ENCODE measurements around the gene ORMDL3.
A peak's percentile ranks its signal among the peaks of the same experiment; 100 is the strongest.

Gene ORMDL3, protein sequence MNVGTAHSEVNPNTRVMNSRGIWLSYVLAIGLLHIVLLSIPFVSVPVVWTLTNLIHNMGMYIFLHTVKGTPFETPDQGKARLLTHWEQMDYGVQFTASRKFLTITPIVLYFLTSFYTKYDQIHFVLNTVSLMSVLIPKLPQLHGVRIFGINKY

DNA sequence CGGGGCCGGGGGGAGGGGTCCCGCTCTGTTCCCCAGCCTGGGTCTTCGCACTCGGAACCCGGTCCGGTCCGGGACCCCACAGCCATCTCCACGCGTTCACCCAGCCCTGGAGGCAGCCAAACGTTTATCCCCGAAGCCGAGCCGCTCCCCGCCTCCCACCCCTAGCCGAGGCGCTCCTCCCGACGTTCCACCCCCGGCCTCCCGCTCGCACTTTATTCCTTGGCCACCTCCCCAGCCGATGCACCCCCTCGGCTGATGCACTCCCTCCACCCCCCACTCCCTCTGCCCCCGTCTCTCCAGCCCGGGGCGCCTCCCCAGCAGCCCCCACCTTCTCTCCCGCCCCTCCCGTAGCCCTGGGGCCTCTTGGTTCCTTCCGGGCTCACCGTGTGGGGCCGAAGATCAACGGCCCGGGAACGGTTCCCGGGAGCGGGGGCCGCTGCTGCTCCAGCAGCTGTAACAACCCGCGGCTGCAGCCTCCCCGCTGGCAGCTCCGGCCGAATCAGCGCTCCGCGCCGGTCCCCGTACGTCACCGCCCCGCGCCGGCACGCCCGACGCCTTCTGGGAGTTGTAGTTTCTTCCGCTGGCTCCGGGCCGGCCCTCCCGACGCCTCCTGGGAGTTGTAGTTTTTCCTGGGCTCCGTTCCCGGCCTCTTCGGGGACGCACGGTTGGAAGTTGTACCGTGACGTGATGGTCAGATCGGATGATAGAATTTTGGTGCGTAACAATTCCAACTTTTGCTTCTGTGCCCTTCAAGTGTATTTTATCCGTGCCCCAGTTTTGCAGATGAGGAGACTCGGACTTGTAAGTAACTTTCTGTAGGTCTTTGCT, at the start of gene ORMDL3, which contains the start of gene LRRC3C:
Gene ORMDL3, minus strand, starts transcription at position 501 of the 828 bp plus-strand sequence. CDS start 3,398 bp downstream, outside the sequence.
Gene LRRC3C, plus strand, starts transcription at position 632 of the 828 bp plus-strand sequence. CDS start 13,792 bp downstream, outside the sequence.
- peak; percentile 91 for DNase-seq

DNA sequence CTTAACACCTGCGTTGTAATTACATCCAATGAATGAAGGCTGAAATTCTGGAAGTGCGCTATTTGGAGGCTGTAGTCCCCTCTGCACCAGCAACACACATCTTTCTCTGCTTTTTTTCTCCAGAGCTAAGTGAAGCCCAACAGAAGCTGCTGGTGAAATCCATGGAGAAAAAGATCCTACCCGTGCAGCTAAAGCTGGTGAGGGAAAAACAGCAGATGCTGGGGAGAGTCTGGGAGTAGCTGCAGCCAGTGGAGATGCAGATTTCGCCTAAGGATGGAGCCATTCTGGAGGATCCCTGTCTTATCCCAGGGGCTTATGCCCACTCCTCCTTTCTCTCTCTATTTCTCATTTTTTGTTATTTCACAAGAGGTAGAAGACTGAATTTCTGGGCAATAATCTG, 48.4 kb upstream of the ORMDL3 start:
- DNase-seq: no peak

DNA sequence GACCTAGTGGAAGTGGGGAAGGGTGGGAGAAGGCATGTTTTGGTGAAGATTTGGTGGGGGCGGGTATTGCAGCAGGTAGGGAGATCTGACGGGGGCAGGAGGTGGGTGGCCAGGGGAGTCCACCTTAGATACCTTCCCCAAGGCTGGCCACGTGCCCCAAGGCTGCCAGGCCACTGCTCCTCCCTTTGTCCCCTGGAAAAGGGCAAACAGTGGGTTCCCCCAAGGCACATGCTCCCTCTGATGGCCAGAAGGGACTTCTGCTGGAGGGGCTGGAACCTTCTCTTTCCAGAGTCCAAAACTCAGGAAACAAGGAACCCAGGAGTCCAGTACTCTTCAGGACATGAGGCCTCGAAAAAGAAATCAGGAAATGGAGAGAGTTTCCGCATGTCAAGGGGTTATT, 47.0 kb upstream of the ORMDL3 start:
- no peak for DNase-seq

DNA sequence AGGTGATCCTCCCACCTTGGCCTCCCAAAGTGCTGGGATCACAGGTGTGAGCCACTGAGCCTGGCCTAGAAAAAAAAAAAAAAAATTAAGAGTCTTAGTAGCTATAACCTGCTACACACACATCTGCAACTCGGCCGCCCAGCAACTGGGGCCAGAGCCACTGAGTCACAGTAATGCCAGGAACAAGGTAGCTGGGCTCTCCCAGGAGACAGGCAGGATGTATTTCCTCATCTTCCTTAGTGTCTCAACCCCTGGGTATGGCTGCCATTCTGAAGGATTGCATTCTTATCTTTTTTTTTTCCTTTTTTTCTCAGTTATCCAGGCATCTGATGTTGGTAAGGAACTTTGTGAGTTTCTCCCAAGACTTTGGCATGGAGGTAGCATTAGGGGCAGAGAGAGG, 46.1 kb upstream of the ORMDL3 start:
- DNase-seq: no peak

DNA sequence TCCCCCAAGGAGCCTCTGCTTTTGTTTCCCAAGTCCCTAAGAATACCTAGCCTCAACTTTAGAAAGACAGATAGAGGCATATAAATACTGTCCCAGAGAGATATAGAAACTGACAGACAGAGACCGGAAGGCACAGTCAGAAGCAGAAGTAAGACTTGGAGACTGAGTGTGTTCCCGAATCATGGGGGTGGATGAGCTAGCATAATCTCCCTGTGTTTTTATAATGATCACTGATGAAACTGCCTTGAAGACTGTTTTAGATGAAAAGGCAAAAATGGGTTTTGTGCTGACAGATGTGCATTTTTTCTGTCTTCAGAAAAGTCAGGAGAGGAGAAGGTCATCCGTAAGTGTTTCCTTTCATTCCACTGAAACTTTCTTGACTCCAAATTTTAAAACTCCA, 44.9 kb upstream of the ORMDL3 start:
- DNase-seq: no peak

DNA sequence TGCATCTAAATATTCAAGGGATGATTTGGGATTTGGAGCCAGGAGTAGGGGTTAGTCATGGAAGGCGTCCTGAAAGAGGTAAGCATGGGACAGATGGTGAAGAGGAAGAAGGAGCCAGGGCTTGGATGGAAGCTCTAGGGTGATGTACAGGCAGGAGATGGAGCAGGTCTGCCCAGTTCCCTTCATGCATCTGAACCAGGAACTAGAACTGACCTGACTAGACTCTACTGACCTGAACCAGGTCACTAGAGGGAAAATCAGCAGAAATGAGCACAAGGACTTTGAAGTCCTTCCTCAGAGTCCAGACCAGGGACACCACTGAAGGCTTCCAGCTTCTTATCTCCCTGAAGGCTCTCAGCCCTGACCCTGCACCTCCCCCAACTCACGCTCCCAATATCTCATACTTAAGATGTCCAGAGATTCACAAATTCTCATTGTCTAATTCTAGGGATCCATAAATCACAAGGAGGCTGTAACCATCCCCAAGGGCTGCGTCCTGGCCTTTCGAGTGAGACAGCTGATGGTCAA, 43.7 kb upstream of the ORMDL3 start:
- DNase-seq: no peak

DNA sequence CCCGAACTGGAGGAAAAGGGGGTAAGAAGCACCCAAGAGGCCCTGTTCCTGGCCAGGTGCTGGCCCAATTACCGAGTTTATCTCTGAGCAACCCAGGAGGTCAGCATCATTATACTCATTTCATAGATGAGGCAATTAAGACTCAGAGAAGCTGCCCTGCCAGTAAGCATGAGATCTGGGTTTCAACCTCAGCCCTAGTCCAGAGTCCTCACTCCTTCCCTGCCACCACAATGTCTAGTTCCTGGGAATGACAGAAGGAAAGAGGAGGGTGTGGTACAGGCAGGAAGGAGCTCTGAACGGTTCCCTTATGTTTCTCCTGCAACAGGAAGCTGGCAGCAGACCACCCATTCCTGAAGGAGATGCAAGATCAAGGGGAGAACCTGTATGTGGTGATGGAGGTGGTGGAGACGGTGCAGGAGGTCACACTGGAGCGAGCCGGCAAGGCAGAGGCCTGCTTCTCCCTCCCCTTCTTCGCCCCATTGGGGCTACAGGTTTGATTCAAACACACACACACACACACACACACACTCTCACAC, 42.8 kb upstream of the ORMDL3 start:
- DNase-seq: no peak

DNA sequence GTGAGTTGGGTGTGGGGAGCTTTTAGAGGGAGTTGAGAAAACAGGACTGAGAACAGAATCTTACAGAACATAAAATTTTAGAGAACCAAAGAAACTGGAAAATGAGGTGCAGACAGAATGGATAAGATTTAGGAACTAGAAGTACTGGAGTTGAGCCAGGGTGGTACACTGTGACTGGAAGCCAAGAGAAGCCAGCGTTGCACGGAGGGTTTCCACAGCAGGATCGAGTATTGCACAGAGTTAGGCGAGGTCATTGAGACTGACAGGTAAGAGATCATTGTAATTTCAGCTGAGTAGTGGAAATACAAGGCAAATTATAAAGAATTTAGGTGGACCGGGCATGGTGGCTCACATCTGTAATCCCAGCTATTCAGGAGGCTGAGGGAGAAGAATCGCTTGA, 42.0 kb upstream of the ORMDL3 start:
- no peak for DNase-seq

DNA sequence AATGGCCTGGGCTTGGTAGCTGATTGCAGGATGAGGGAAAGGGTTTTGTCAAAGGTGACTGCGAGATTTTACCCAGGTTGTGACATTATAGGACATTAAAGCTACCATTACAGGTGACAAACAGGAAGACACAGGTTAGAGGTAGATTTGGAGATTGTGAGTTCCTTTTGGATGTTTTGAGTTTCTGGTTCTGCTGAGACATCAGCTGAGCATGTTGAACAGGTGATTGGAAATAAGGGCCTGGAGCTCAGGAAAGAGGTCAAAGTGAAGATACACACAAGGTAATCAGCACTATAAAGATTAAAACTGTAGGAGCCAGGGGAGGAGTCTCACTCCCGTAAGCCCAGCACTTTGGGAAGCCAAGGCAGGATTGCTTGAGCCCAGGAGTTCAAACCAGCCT, 41.4 kb upstream of the ORMDL3 start:
- DNase-seq: no peak

DNA sequence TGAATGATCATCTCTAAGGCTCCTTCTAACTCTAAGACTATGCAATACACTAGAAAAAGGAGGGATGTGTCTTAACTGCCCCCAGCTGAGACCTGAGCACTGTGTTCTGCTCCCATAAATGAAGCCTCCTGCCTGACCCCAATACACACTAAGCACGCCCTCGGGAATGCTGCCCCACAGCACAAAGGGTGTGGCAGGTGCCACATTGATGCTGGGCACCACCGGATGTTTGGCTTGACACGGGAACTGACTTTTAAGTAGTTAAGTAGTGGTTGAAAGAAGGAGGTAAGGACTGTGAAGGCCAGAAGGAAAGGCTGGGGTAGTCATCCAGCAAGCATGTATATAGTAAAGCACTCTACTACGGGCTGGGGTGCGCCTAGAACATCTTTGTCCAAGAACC, 39.4 kb upstream of the ORMDL3 start:
- DNase-seq: no peak

DNA sequence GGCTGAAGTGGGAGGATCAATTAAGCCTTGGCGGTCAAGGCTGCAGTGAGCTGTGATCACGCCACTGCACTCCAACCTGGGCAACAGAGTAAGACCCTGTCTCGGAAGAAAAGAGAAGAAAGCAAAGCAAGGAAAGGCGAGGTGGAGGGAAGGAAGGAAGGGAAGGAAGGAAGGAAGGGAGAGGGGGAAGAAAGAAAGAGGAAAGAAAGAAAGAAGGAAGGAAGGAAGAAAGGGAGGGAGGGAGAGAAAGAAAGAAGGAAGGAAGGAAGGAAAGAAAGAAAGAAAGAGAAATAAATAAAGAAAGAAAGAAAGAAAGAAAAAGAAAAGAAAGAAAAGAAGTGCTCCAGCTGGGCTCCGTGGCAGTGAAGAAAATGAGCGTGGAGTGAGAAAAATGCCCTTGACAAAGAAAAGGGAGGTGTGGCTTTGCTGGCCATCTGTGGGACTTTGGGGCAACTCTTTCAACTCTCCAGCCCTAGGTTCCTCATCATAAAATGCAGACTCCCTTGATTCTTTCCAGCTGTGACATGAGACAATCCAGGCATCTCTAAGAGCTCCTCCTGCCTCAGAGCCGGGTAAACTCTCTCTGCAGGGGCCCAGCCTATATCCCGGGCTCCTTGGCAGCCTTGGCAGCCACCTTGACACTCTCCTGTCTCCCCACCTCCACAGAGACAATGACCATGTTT, 37.8 kb upstream of the ORMDL3 start:
- no peak for DNase-seq

DNA sequence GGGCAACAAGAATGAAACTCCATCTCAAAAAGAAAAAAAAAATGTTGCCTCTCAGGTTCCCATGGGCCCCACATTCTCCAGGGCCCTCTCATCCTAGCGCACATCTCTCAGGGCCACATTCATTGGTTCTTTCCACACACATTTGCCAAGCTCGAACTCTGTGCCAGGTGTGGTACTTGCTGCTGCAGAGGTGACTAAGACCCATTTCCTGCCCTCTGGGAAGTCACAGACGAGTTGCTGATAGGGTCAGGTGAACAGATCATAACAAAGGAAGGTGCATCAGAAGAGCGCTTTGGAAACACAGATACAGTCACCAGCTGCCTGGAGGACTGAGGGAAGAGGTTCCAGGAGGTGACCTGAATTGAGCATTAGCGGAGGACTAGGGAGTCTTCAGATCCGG, 36.4 kb upstream of the ORMDL3 start:
- peak; percentile 29 for DNase-seq

DNA sequence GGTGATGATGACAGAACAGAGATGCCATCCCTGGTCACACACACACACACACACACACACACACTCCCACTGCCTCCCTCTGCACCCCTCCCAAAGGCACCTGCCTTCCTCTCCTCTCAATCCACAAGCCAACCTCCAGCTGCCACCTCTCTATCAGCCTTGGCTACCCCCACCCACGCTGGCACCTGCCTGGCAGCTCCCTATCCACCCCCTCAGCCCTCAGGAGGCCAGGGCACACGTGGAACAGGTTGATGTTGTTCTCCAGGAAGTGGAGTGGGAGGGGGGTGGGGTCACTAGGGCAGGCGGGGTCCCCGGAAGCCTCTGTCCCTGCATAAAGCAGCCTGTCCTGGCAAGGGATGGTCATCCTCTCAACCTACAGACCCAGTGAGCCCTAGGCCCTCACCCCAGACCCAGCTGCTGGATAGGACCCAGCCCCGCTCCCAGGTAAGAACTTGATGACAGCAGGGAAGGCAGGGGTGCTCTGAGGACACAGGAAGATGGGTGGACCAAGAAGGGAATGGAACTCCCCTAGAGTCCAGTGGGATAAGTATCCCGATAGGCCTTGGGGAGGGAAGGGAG, 35.3 kb upstream of the ORMDL3 start, which contains the start of gene GSDMA:
Gene GSDMA, plus strand, starts transcription at position 363 of the 579 bp plus-strand sequence. CDS start 2,684 bp downstream, outside the sequence.
- no peak for DNase-seq

DNA sequence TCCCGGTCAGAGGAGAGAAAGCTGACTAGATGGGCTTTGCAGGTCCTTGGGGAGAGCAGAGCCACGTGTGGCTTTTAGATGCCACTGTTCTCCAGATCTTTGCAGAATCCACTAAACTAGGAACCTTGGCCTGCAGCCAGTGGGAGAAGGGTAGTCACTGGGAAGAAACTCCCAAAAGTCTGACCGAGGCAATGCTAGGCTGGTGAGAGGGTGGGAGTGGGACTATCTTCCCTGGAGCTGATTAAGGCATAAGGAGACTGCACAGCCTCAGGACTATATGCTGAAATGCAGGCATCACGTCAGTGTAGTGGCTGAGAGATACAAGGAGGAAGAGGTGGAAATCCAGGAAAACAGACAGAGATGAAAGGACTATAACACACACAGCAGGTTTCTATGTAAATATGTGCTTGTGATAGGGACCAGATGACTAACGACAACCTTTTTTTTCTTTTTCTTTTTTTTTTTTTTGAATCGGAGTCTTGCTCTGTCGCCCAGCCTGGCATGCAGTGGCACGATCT, 33.2 kb upstream of the ORMDL3 start:
- DNase-seq: no peak

DNA sequence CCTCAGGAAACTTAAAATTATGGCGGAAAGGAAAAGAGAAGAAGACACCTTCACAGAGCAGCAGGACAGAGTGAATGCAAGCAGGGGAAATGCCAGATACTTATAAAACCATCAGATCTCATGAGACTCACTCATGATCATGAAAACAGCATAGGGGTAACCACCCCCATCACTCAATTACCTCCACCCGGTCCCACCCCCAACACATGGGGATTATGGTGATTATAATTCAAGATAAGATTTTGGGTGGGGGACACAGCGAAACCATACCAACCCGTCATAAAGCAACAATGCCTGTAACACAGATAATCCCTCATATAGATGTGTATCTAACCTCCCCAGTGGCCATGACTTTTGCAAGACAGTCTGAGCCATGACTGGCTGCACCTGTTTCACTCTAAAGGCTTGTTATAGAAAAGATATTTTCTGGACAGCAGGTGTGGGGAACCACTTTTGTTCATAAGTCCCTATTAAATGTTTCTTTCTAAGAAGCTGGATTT, 28.4 kb upstream of the ORMDL3 start:
- no peak for DNase-seq

DNA sequence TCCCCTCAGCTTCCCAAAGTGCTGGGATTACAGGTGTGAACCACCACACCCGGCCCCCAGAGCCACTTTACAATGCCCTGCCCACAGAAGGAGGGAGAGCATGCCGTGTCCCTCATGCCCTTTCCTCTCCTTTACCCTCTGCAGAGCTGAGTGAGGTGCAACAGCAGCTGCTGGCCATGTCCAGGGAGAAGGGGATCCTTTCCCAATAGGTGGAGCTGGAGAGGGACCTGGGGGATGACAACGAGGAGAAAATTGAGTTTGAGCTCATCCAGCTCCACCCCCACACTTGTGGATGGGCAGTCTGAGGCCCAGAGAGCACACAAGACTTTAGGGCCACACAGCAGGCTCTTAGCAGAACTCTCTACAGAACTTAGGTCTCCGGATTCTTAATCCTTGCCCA, 27.5 kb upstream of the ORMDL3 start:
- no peak for DNase-seq

DNA sequence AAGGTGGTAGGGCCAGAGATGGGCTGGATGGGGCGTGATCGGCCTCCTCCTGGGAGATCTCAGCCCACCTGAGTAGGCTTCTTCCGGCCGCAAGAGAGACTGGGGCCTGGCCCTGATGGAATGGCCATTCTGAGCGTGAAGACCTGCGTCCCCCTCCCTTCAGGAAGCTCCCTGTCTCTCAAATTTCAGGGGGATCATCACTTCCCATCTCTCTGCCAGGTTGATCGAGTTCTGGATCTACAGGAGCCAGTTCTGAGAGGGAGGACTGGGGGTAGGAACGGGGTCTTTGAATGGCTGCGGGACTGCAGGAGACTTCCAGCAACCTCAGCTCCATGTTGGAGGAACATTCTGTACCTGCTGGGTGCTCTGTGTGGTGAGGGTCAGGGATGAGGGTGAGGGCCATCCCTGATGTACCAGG, 26.1 kb upstream of the ORMDL3 start:
- DNase-seq: no peak

DNA sequence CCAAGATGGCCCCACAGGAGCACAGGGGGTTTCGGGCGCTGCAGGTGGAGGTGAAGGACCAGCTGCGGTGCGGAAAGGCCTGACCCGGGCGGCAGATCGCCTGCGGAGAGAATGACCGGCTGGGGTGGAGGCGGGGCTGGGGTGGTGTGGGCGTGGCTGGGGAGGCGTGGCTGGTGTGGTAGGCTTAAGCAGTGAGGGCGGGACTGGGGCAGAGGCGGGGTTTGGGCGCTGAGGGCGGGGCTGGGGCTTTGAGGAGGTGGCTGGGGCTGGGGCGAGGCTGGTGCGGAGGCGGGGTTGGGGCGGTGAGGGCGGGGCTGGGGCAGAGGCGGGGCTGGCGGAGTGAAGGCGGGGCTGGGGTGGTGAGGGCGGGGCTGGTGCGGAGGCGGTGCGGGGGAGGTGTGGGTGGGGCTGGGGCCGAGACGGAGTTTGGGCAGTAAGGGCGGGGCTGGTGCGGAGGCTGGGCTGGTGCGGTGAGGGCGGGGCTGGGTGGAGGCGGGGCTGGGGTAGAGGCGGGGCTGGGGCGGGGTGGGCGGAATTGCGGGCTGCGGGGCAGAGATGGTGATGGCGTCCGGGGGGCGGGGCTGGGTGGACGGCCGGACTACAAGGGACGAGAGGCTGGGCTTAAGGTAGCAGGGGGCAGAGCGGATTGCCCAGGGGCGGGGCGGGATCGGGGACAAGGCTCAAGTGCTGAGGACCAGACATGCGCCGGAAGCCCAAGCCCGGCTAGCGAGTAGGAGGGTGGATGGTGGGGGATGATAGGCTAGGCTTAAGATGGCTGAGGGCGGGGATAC, 25.5 kb upstream of the ORMDL3 start:
- peak; percentile 87 for DNase-seq

DNA sequence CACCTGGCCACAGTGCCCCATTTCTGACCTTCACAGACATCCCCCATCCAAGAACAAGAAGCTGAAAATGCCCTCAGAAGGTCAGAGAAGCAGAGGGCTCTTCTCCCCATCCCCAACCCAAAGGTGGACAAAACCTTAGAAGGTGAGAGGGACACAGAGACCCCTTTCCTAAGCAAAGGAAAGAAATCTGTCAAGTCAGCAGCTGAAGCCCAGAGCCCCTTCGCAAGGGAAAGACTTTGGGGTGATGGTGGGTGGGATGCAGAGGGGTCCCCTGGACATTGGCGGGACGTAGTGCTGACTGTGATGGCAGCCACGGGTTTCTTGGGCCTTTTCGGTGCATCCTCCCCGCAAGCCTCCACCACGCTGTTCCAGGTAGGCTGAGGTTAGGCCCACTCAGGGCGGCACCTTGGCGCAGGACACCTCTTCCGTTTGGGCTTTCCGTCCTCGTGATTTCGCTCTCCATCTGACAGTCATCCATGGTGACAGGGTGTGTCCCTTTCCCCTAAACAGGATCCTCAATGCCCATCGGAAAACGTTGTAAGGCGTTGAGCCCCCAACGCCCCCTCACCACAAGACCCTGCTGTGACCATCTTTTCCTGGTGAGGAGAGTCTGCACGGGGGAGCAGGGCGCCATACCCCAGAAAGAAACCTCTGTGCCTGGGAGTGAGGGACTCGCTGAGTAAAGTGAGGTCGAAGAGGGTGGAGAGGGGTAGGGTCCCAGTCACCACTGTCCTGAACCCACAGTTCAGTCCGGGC, 24.7 kb upstream of the ORMDL3 start:
- no peak for DNase-seq

DNA sequence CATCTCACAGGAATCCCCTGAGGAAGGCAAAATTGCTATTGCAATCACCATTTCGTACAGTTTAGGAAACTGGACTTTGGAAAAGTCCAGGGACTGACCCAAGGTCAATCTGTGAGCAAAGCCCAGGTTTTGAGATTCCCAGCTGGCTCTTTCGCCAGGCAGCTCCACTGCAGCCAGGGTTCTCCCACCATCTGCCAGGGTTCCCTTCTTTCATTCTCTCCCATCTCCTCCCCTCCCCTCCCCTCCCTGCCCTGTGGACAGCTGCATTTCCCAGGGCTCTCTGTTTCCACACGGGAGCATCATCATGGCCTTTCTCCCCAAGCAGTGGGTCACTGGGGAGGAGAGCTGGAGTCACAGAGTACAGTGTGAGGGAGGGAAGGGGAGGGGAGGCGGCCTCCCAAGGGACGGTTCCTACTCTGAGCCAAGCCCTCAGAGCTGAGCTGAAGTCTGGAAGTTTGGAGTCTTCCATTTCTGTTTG, 23.5 kb upstream of the ORMDL3 start:
- no peak for DNase-seq

DNA sequence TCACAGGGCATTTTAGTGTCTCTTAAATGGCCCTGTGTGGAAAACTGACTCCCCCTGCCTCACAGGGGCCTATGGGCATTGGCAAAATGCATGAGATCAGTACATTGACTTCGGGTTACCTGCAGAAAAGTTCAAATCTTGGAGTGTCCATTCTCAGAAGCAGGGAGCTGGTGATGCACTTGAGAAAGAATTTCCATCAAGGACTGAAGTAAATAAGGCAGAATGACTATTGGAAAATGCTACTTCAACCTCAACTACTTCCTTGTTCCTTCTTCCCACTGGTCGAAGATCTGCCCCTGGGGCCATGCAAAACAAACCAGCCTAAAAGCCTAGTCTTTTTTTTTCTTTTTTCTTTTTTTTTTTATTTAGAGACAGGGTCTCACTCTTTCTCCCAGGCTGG, 21.6 kb upstream of the ORMDL3 start:
- no peak for DNase-seq

Data from stimulated activated CD4-positive, alpha-beta T cell treated with anti-CD3 and anti-CD28 coated beads, Interleukin-4, amount 100 ng/mL, for 24 hours (primary cell).